GM21390 (cell line): ENCODE data around the gene PASD1.
"Not testable (repeated sequence)": the region's sequence is repeated elsewhere in the genome, so short reads cannot be mapped to it uniquely, and the experiment has no call there.

Experiments
- ATAC-seq: cut with Tn5 transposase; IDR thresholded peaks from one replicate; pipeline ENCODE4 v1.9.1; 2021; ENCODE audit not compliant: unreplicated experiment

PASD1 gene, protein sequence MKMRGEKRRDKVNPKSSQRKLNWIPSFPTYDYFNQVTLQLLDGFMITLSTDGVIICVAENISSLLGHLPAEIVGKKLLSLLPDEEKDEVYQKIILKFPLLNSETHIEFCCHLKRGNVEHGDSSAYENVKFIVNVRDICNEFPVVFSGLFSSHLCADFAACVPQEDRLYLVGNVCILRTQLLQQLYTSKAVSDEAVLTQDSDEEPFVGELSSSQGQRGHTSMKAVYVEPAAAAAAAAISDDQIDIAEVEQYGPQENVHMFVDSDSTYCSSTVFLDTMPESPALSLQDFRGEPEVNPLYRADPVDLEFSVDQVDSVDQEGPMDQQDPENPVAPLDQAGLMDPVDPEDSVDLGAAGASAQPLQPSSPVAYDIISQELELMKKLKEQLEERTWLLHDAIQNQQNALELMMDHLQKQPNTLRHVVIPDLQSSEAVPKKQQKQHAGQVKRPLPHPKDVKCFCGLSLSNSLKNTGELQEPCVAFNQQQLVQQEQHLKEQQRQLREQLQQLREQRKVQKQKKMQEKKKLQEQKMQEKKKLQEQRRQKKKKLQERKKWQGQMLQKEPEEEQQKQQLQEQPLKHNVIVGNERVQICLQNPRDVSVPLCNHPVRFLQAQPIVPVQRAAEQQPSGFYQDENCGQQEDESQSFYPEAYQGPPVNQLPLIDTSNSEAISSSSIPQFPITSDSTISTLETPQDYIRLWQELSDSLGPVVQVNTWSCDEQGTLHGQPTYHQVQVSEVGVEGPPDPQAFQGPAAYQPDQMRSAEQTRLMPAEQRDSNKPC

DNA sequence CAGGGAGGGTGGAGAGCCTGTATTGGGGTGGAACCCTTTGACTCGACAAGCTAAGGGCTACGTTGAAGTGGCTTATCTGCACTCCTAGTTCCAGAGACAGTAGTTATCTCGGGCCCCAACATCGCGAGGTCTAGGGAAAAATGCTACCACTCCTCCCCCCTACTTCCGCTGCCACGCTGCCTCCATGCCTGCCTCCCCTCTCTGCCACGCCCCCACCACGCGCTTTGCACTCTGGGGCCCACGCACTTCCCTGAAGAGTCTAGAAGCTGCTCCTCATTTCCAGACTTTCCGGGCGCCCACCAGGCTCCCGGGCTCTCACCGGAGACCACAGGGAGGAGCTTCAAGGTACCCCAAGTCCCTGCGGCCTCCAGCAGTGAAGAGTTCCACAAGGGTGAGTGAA is at the start of gene PASD1:
TSS of gene PASD1 (plus strand) at position 227 of the 400 bp plus-strand sequence. CDS start 37,879 bp downstream, outside the sequence.
- no peak for ATAC-seq

DNA sequence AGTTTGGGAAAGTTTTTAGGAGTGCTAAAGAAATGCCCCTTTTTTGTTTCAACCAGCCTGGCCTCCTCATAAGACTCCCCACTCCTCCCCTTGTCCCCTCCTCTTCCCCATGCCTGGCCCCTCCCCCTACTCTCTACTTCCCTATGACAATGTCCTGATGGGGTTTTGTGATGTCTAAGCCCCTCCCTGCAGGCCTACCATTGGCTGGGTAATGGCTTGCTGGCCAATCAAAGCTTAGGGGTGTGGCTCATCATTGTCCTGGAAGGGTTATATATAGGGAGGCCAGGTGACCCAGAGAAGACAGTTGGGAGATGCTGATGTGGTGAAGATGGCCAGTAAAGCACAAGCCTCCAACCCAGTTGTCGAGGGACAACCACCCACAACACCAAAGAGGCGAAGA is 48.2 kb upstream of the PASD1 start:
- ATAC-seq = no peak

DNA sequence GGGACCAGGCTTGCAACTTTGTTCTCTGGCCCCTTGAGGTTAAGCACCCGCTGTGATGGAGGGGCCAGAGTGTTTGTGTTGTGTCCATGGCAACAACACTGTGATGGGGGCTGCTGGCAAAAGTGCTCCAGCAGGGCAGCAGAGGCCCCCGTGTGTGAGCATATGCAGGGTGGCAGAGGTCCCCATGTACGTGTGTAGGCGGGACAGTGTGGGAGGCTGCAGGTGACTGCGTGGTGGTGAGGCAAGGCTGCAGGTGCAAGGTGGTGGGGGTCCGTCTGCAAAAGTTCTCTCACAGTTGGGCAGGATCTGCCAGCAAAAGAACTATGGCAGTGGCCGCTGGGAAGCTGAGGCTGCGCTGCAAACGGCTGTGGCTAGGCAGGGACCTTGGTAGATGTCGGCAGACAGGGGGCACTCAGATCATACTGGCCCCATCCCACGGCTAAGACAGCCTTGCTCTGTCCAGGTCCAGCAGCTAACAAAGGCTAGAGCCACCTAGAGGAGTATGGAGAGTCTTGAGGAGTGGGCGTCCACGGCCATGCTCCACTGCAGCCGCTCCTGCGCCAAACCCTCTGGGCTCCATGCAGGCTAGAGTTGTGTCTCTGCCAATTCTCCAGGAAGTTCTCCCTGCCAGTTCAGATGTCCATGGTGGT is 46.8 kb upstream of the PASD1 start:
- no peak for ATAC-seq

DNA sequence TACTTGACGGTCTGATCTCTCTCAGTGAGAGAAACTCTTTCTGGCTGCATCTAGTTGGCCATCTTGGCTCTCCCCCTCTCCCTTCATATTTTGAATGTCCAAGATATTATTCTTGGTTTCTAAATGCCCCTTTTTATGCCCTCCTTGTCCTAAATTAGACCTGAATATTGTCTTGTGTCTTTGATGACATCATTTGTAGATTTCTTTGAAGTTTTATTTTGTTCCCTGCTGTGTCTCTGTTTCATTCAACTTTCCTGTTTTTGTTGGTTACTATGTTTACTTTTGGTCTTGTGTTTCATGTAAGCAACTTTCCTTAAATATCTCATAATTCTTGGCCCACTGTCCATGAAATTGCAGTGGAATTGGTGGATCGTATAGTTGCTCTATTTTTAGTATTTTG is 46.1 kb upstream of the PASD1 start:
- no peak for ATAC-seq

DNA sequence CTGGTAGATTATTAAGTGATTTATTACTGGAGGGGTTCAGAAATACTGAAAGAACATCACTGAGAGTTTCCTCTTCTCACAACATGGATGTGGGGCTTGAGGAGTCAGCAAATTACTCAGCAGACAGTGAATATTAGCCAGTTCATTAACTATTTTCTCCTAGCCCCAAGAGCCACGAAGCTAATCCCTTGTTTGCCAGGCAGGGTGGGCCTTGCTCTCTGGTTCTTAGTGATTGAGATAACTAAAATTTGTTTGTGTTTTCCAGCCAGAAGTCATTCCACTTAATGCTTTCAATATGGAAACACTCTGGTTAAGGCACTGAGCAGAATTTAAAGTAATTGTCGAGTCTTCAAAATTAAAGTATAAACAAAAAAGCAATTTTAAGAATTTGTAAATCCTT is 40.1 kb upstream of the PASD1 start:
- no peak for ATAC-seq

DNA sequence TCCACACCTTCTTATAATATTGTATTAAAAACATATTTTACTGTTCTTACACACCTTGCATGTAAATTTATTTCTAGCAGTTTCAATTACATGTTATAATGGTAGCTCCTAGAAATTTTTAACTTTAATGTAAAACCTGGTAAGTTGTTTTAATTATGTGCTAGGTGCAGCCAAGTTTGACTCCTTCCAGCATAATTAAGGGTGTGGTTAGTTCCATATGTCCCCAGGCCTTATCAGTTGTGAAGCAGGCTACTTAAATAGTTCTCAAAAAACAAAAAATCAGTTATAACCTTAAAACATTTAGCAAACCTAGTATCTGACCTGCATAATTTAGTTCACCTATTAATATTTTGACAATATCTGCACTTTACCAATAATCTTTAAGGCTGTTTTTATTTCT is 26.9 kb upstream of the PASD1 start:
- no peak for ATAC-seq

DNA sequence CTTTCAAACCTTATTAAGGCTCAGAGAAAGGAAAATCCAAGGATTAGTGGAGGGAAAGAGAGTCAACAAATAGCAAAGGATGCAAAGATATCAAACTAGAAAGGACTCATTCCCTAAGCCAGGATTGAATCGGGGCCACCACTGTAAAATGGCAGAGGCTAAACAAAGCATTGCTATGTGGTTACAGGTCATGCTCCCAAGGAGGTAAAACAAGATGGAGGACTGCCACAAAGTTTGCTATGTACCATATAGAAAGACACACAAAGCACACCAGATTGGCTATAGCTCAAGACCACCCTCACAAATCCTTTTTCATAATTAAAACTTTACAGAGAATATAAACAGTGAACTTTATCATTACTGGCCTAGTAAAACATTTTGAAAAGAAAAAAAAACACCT is 25.9 kb upstream of the PASD1 start:
- ATAC-seq = no peak

DNA sequence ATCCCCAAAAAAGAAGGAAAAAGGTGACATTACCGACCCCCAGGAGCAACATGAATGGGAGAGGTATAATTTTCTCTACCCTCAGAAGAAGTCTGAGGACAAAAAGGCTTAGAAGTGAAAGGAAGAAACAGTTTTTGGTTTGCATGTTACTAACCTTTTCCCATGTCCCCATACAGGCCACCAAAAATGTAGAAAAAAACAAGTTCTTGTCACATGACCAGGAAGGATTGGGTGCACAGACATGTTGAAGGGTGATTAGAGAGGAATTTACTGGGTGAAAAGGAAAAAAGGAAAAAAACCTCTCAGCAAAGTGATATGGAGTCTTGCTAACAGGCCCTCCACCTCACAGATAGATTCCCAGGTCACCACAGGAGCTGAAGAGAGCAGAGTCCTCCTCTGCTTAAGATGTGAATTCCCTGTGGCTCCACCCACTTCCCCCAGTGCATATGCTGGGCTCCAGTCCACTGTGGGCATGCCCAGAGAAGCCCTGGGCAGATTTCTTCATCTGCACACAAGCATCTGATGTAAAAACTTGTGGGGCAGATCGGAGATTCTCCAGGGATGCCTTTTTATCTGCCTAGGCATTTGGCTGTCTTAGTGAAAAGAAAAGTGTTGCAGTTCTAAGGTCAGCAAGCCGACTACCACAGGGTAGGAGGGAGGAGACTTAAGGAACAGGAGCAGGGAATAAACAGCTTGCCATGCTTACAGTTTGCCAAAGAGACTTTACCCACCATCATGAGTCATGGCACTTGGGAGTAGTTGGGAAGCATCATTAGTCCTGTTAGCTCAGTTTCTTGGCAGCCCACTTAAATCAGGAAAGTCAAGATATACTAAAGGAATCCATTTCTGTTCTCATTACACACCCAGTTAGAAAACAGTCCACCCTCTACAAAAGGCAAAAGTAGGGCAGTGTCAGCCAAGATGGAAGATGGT is 25.0 kb upstream of the PASD1 start:
- no peak for ATAC-seq

DNA sequence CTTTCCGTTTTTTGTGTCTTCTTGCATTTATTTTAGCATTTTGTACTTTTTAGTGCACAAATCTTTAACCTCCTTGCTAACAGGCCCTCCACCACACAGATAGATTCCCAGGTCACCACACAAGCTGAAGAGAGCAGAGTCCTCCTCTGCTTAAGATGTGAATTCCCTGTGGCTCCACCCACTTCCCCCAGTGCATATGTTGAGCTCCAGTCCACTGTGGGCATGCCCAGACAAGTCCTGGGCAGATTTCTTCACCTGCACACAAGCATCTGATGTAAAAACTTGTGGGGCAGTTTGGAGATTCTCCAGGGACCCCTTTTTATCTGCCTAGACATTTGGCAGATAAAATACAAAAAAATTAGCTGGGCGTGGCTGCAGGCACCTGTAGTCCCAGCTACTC is 19.8 kb upstream of the PASD1 start:
- ATAC-seq = no peak

DNA sequence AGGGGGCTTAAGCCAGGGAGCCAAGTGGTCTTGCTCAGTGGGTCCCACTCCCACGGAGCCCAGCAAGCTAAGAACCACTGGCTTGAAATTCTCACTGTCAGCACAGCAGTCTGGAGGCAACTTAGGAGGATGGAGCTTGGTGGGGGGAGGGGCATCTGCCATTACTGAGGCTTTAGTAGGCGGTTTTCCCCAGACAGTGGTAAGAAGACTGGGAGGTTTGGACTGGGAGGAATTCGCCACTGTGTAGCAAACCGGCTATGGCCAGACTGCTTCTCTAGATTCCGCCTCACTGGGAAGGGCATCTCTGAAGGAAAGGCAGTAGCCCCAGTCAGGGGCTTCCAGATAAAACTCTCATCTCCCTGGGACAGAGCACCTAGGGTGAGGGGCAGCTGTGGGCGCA is 17.2 kb upstream of the PASD1 start:
- not testable (repeated sequence) for ATAC-seq

DNA sequence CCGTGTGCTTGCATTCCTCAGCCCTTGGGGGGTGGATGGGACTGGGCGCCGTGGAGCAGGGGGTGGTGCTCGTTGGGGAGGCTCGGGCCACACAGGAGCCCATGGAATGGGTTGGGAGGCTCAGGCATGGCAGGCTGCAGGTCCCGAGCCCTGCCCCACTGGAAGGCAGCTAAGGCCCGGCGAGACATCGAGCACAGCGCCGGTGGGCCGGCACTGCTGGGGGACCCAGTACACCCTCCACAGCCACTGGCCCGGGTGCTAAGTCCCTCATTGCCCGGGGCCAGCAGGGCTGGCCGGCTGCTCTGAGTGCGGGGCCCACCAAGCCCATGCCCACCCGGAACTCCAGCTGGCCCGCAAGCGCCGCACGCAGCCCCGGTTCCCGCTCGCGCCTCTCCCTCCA is 12.3 kb upstream of the PASD1 start:
- not testable (repeated sequence) for ATAC-seq

DNA sequence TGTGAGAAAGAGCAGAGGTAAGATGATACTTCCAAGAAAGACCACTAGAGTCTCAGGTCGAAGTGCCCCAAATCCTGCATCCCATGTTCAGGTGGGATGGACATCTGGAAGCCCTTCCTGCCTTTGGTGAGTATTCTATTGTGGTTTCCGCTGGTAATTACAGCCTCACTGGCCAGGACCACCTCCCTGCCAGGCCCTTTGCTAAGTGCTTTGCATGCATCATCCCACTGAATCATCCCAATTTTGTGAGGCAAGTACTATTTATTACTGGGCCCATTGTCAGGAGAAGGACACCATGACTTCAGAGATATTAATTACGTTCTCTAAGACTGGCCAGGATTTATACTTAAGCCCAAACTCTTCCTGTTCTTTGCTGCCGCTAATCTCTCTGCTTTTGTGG is 10.7 kb upstream of the PASD1 start:
- no peak for ATAC-seq

DNA sequence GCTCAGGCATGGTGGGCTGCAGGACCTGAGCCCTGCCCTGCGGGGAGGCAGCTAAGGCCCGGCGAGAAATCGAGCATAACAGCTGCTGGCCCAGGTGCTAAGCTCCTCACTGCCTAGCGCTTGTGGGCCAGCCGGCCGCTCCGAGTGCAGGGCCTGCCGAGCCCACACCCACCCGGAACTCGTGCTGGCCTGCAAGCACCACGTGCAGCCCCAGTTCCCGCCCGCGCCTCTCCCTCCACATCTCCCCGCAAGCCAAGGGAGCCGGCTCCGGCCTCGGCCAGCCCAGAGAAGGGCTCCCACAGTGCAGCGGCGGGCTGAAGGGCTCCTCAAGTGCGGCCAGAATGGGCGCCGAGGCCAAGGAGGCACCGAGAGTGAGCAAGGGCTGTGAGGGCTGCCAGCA is 8.2 kb upstream of the PASD1 start:
- not testable (repeated sequence) for ATAC-seq

DNA sequence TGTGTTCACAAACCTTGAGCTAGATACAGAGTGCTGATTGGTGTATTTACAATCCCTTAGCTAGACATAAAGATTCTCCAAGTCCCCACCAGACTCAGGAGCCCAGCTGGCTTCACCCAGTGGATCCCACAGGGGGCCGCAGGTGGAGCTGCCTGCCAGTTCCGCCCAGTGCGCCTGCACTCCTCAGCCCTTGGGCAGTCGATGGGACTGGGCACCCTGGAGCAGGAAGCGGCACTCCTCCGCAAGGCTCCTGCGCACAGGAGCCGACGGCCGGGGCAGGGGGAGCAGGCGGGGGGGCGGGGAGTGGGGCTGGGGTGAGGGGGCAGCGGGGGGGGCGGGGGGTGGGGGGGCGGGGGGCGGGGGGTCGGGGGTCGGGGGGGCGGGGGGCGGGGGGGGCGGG is 990 bp upstream of the PASD1 start:
- not testable (repeated sequence) for ATAC-seq

DNA sequence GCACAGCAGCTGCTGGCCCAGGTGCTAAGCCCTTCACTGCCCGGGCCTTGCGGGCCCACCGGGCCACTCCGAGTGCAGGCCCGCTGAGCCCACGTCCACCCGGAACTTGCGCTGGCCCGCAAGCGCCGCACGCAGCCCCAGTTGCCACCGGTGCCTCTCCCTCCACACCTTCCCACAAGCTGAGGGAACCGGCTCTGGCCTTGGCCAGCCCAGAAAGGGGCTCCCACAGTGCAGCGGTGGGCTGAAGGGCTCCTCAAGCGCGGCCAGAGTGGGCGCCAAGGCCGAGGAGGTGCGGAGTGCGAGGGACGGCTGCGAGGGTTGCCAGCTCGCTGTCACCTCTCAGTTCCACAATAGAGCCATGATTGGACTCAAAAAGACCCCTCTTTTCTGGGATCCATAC is 472 bp upstream of the PASD1 start:
- not testable (repeated sequence) for ATAC-seq

DNA sequence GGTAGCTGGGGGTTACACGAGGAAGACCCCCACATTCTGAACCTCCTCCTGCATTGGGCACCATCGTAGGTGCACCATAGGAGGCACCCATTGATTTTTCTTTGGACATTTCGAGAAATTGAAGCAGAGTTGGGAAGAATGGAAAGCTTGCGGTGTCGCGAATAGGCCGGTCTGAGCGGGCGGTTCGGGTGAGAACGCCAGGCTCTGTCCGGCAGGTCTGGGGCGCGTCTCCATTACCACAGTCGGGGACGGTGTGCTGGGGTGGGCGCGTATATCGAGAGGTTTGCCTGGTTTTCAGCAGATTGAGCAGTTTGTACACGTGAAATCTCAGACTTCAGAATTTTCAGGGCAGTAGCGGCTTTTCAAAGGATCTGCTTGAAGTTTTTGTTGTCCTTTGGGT is 560 bp downstream of the PASD1 start:
- ATAC-seq = no peak

DNA sequence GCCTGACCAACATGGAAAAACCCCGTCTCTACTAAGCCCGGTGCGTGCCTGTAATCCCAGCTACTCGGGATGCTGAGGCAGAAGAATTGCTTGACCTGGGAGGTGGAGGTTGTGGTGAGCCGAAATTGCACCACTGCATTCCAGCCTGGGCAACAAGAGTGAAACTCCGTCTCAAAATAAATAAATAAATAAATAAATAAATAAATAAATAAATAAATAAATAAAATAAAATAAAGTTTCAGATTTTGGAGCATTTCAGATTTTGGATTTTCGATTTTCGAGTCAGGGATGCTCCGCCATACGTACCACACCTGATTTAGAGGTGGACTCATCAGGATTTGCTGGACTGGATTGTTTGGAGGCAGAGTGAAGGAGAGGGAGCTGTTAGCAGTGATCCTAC is 3.4 kb downstream of the PASD1 start:
- not testable (repeated sequence) for ATAC-seq

DNA sequence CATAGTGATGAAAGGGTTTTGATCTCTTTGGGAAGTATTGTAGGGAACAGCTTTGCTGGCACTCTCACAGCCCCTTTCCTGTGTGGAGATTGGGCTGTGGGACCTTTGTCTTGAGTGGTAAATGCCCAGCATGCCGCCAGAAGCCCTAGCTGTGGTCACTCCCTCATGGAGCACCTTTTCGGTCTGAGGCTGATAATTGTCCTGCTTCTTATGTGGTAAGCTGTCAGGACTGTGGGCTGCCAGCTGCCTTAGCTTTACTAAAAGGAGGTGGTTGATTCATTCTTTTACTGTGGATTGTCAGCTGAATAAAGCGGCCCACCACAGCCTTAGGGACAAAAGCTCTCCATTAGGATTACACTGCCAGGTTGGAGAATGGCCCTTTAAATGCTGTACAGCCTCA is 7.1 kb downstream of the PASD1 start:
- ATAC-seq = no peak

DNA sequence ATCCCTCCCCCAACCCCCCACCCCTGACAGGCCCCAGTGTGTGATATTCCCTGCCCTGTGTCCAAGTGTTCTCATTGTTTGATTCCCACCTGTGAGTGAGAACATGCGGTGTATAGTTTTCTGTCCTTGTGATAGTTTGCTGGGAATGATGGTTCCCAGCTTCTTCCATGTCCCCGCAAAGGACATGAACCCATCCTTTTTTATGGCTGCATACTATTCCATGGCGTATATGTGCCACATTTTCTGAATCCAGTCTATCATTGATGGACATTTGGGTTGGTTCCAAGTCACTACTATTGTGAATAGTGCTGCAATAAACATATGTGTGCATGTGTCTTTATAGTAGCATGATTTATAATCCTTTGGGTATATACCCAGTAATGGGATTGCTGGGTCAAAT is 29.9 kb downstream of the PASD1 start:
- not testable (repeated sequence) for ATAC-seq

DNA sequence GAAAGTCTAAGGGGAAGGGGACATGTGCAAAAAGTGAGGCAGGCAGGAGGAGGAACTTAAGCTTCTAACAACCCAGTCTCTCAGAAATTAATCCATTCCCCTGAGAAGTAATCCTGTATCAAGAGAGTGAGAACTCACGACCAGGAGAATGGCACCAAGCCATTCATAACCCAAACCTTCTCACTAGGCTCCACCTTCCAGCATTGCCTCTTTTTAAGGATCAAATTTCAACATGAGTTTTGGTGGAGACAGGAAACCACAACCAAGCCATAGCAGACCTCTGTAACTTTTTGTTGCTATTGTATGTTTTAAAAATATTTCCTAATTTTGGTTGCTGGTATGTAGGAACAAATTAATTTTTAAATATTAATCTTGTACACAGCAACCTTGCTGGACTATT is 32.8 kb downstream of the PASD1 start:
- ATAC-seq = no peak

DNA sequence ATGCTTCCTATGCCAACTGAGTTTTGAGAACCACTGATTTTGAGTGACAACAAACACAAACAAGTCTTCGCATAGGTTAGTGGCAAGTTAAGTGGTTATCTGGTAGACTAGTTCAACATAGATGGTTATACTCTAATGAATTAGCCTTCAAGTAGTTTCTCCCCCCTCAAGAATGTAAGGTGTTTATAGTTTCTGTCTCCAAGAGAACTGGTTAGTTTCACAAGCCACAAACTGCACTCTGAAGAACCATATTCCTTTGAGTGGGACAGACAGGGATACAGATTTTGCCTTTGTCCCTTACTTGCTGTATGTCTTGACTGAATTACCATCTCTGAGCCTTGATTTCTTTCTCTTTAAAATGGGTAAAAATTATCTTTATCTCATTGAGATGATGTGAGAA is 41.5 kb downstream of the PASD1 start:
- ATAC-seq = no peak
